ENCODE results near the gene DLEC1. TPM values are rescaled to one million over a fixed set of nuclear protein-coding genes. Genes with fewer than 3 reads are reported as not detected.

DLEC1 gene
- polyA plus RNA-seq, 1 experiment = 0.06 TPM

GRCh38 chr3:38097446-38098375 lies 58.7 kb downstream of the DLEC1 start:
- no peaks in the 10 kb centered on the region for H3K36me3 ChIP-seq (ENCODE audit: control insufficient read depth, insufficient read depth, low read length)
- TF ChIP-seq CTCF (IDR thresholded peaks at IDR 0.05; ENCODE audit: insufficient read depth, low read depth, low read length) = no peak
- CTCF ChIA-PET = interaction anchor here (0.7 kb wide), 1 partner anchor 19 kb away, joined by 3 read pairs; no protein-coding TSS in a partner anchor
- peaks cover 36% of the 10 kb centered on the region for H3K27me3 ChIP-seq (ENCODE audit: control insufficient read depth, insufficient read depth, low read length)
- DNase-seq (ENCODE audit: low read depth) = no peak
- POLR2A ChIA-PET = no interaction called here
- H3K4me3 ChIP-seq (ENCODE audit: low read depth, low read length) = no peak overlapping the region

DNA sequence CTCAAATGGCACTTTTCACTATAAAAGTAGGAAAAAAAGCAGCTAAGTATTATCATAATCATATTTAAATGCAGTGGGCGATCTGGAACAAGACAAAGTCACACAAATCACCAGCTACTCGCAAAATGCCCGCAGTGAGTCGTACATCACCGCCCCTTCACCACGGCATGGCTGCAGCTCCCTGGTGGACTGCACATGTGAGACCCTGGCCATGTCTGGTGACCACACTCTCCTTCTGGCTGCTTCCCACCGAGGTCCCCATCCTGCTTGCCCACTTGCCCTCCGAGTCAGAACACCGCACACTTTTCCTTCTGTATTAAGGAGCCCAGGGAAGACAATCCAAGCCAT lies 59.3 kb downstream of the DLEC1 start:
- no peak overlapping the region for H3K4me3 ChIP-seq (ENCODE audit: low read depth, low read length)
- CTCF ChIA-PET = interaction anchor here (1.0 kb wide), 1 partner anchor 19 kb away, joined by 4 read pairs; no protein-coding TSS in a partner anchor

GRCh38 chr3:38099518-38099917 lies 60.5 kb downstream of the DLEC1 start:
- POLR2A ChIA-PET = no interaction called here
- no peak for TF ChIP-seq CTCF (IDR thresholded peaks at IDR 0.05; ENCODE audit: insufficient read depth, low read depth, low read length)

More for the DNA sequence above, 59.3 kb downstream of the DLEC1 start:
- POLR2A ChIA-PET = no interaction called here
- TF ChIP-seq CTCF (IDR thresholded peaks at IDR 0.05; ENCODE audit: insufficient read depth, low read depth, low read length) = no peak
- Histone ChIP-seq H3K36me3 (ENCODE audit: control insufficient read depth, insufficient read depth, low read length) (no peaks in the 10 kb centered on the region), H3K27me3 (ENCODE audit: control insufficient read depth, insufficient read depth, low read length) (peaks cover 34% of the 10 kb centered on the region)
- DNase-seq (ENCODE audit: low read depth) = no peak

DNA sequence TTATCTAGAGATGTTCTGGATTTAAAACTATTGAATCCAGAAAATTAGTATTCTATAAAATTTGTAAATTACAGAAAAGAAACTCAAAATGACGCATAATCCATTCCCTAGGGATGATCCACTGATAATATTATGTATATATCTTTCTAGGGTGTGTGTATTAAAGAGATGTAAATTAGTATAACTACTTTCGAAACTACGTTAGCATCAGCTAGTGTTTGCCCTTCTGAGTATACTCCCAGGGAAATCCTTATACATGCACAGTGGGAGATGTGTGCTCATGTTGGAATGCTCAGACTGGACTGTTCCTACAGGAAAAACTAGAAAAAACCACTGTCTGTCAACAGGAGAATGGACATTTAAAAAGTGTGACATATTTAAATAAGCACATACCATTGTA lies 61.5 kb downstream of the DLEC1 start:
- TF ChIP-seq CTCF (IDR thresholded peaks at IDR 0.05; ENCODE audit: insufficient read depth, low read depth, low read length) = no peak
- no peaks in the 10 kb centered on the region for H3K36me3 ChIP-seq (ENCODE audit: control insufficient read depth, insufficient read depth, low read length)
- peaks cover 24% of the 10 kb centered on the region for H3K27me3 ChIP-seq (ENCODE audit: control insufficient read depth, insufficient read depth, low read length)
- ChIA-PET CTCF (no interaction called here), POLR2A (no interaction called here)
- no peak for DNase-seq (ENCODE audit: low read depth)
- H3K4me3 ChIP-seq (ENCODE audit: low read depth, low read length) = no peak overlapping the region

More at GRCh38 chr3:38099518-38099917, 60.5 kb downstream of the DLEC1 start:
- no peak for DNase-seq (ENCODE audit: low read depth)
- H3K4me3 ChIP-seq (ENCODE audit: low read depth, low read length) = no peak overlapping the region
- peaks cover 29% of the 10 kb centered on the region for H3K27me3 ChIP-seq (ENCODE audit: control insufficient read depth, insufficient read depth, low read length)
- CTCF ChIA-PET = interaction anchor here (1.0 kb wide), 1 partner anchor 18 kb away, joined by 4 read pairs; no protein-coding TSS in a partner anchor
- H3K36me3 ChIP-seq (ENCODE audit: control insufficient read depth, insufficient read depth, low read length) = no peaks in the 10 kb centered on the region

DNA sequence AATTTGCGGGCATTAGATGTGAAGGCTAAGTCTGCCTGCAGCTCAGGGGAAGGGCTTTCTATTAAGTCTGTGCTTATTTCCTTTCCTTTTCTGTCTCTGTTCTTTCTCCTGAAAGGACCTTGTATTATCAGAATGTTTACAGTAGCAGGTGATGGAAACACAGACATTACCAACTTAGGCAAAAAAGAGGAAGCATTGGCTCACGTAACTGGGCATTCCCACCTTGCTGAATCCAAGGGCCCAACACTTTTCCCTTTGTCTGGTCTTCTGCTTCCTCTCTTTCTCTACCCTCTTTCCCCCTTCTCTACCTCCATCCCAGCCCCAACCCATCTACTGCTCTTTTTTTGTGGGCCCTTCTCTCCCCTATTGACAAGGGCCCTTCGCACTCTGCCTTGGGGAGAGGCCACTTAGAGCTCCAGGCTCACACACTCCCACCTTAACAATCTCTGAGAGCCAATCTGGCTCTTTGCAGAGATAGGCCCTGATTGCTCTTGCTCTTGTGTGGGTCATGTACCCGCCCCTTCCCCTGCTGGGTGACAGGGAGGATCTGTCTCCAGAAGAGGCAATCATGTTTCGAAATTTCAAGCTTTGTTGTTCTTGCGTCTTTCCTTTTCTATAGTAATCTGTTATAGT lies 62.9 kb downstream of the DLEC1 start:
- CTCF ChIA-PET = no interaction called here
- Histone ChIP-seq H3K27me3 (ENCODE audit: control insufficient read depth, insufficient read depth, low read length) (peaks cover 22% of the 10 kb centered on the region), H3K36me3 (ENCODE audit: control insufficient read depth, insufficient read depth, low read length) (no peaks in the 10 kb centered on the region), H3K4me3 (ENCODE audit: low read depth, low read length) (no peak overlapping the region)
- no peak for DNase-seq (ENCODE audit: low read depth)
- POLR2A ChIA-PET = no interaction called here
- TF ChIP-seq CTCF (IDR thresholded peaks at IDR 0.05; ENCODE audit: insufficient read depth, low read depth, low read length) = no peak

All from BJ (cell line).